IMR-90 (cell line): ENCODE measurements around the gene NAV1. TPM values are rescaled to one million over a fixed set of nuclear protein-coding genes. Genes with fewer than 3 reads are reported as not detected.
A peak's percentile ranks its signal among the peaks of the same experiment; 100 is the strongest.
"Not testable (repeated sequence)": the region's sequence is repeated elsewhere in the genome, so short reads cannot be mapped to it uniquely, and the experiment has no call there.

Experiments
- ATAC-seq: fragments of 200-7000 bp; cut with Tn5 transposase; 2 replicates; pipeline ENCODE4 v1.9.1; 2020; ENCODE audit warnings: low read depth, mild to moderate bottlenecking, moderate library complexity
- BruUV-seq: library from RNA; stranded (reverse); fragments of 400-500 nt; replicated peaks from 2 replicates; lab custom pipeline; 2021; lab: Mats Ljungman, UMichigan
- CTCF ChIA-PET: fragments of 300-600 bp; formaldehyde crosslinking; extraction: SDS; loops from one replicate; lab custom pipeline; 2021; ENCODE audit warnings: antibody characterized with exemption; lab: Yijun Ruan, JAX
- POLR2A ChIA-PET: fragments of 300-600 bp; sonication (Branson Sonifier 250); formaldehyde crosslinking; loops from one replicate; lab custom pipeline; 2022; ENCODE audit warnings: antibody characterized with exemption; ENCODE audit not compliant: unreplicated experiment; lab: Charles Lee
- DNase-seq: peaks from one replicate; pipeline ENCODE4 v3.0.0; 2013
- H2AFZ ChIP-seq: replicated peaks from 2 replicates; pipeline ENCODE3; 2013; ENCODE audit warnings: low read length, mild to moderate bottlenecking; ENCODE audit not compliant: poor library complexity
- H2AK5ac ChIP-seq: 2 replicates; pipeline ENCODE4 v1.6.1; 2013; ENCODE audit warnings: low read depth, low read length, inconsistent platforms
- H2AK9ac ChIP-seq: replicated peaks from 2 replicates; pipeline ENCODE3; 2013; ENCODE audit warnings: mild to moderate bottlenecking, low read depth, low read length, moderate library complexity; ENCODE audit not compliant: poor library complexity
- H2BK120ac ChIP-seq: 2 replicates; pipeline ENCODE4 v1.6.1; 2013; ENCODE audit warnings: low read depth, low read length, inconsistent platforms
- H2BK15ac ChIP-seq: 3 replicates; pipeline ENCODE4 v1.6.1; 2013; ENCODE audit warnings: low read depth, low read length, inconsistent platforms
- H2BK20ac ChIP-seq: 2 replicates; pipeline ENCODE4 v1.6.1; 2013; ENCODE audit warnings: low read depth, mild to moderate bottlenecking, inconsistent platforms, low read length, moderate library complexity
- H2BK5ac ChIP-seq: 2 replicates; pipeline ENCODE4 v1.6.1; 2013; ENCODE audit warnings: mild to moderate bottlenecking, low read depth, low read length, inconsistent platforms; ENCODE audit not compliant: poor library complexity, severe bottlenecking
- H3K14ac ChIP-seq: replicated peaks from 2 replicates; pipeline ENCODE4 v1.6.1; 2013; ENCODE audit warnings: low read depth, low read length, inconsistent platforms
- H3K18ac ChIP-seq: 2 replicates; pipeline ENCODE4 v1.6.1; 2013; ENCODE audit warnings: low read depth, low read length, control low read depth
- H3K23ac ChIP-seq: 2 replicates; pipeline ENCODE4 v1.6.1; 2013; ENCODE audit warnings: low read depth, low read length, inconsistent platforms
- H3K27ac ChIP-seq: 2 replicates; pipeline ENCODE4 v1.5.1; 2013; ENCODE audit warnings: mild to moderate bottlenecking, control low read depth, low read length; ENCODE audit not compliant: insufficient read depth
- H3K27me3 ChIP-seq: 2 replicates; pipeline ENCODE4 v1.6.1; 2013; ENCODE audit warnings: low read length; ENCODE audit not compliant: control insufficient read depth, insufficient read depth
- H3K36me3 ChIP-seq: 2 replicates; pipeline ENCODE4 v1.6.1; 2013; ENCODE audit warnings: low read length, mixed read lengths; ENCODE audit not compliant: control insufficient read depth, insufficient read depth
- H3K4ac ChIP-seq: 2 replicates; pipeline ENCODE4 v1.6.1; 2013; ENCODE audit warnings: low read depth, low read length, inconsistent platforms
- H3K4me1 ChIP-seq: 2 replicates; pipeline ENCODE4 v1.6.1; 2013; ENCODE audit warnings: low read length, mixed read lengths; ENCODE audit not compliant: control insufficient read depth, insufficient read depth
- H3K4me2 ChIP-seq: 2 replicates; pipeline ENCODE4 v1.6.1; 2013; ENCODE audit warnings: low read depth, mild to moderate bottlenecking, control low read depth, low read length, moderate library complexity
- H3K4me3 ChIP-seq: 2 replicates; pipeline ENCODE4 v1.5.1; 2013; ENCODE audit warnings: low read depth, mild to moderate bottlenecking, control low read depth, low read length, moderate library complexity; ENCODE audit not compliant: insufficient read depth
- H3K56ac ChIP-seq: 2 replicates; pipeline ENCODE4 v1.6.1; 2013; ENCODE audit warnings: low read length, inconsistent platforms; ENCODE audit not compliant: insufficient read depth; ENCODE audit errors: extremely low read depth
- H3K79me1 ChIP-seq, 2 experiments: 2 replicates each; pipeline ENCODE4 v1.6.1; 2013; ENCODE audit warnings: low read length in 2 of 2, inconsistent platforms in 1 of 2, low read depth in 1 of 2
- H3K9ac ChIP-seq: 2 replicates; pipeline ENCODE4 v1.6.1; 2013; ENCODE audit warnings: low read depth, low read length, control low read depth
- H3K9me1 ChIP-seq: 2 replicates; pipeline ENCODE4 v1.6.1; 2013; ENCODE audit warnings: low read length, inconsistent platforms; ENCODE audit not compliant: insufficient read depth
- H3K9me3 ChIP-seq: 2 replicates; pipeline ENCODE4 v1.6.1; 2013; ENCODE audit warnings: low read length; ENCODE audit not compliant: control insufficient read depth, insufficient read depth
- H4K20me1 ChIP-seq: 2 replicates; pipeline ENCODE4 v1.6.1; 2013; ENCODE audit warnings: low read length, inconsistent platforms; ENCODE audit not compliant: insufficient read depth
- H4K5ac ChIP-seq: 2 replicates; pipeline ENCODE4 v1.6.1; 2013; ENCODE audit warnings: mild to moderate bottlenecking, low read depth, low read length, control low read depth
- H4K8ac ChIP-seq, 2 experiments: 2 replicates each; pipeline ENCODE4 v1.6.1; 2013; ENCODE audit warnings: low read depth in 2 of 2, low read length in 2 of 2, control low read depth in 1 of 2, inconsistent platforms in 1 of 2
- H4K91ac ChIP-seq: 2 replicates; pipeline ENCODE4 v1.6.1; 2013; ENCODE audit warnings: low read depth, low read length, inconsistent platforms; ENCODE audit not compliant: insufficient read depth
- CEBPB ChIP-seq: IDR thresholded peaks from 2 replicates; pipeline ENCODE4 v1.6.1; 2012; ENCODE audit warnings: low read depth, low read length, improper control_type of control experiment
- CHD1 ChIP-seq: IDR thresholded peaks from 2 replicates; pipeline ENCODE4 v1.6.1; 2012; ENCODE audit warnings: low read depth, low read length, improper control_type of control experiment
- ELK1 ChIP-seq: fragments of 150-350 bp; IDR thresholded peaks from 2 replicates; pipeline ENCODE4 v1.6.1; 2016; ENCODE audit warnings: low read depth, mild to moderate bottlenecking, low read length, moderate library complexity, borderline replicate concordance
- MAFK ChIP-seq: IDR thresholded peaks from 2 replicates; pipeline ENCODE4 v1.6.1; 2012; ENCODE audit warnings: low read depth, low read length, improper control_type of control experiment
- MXI1 ChIP-seq: IDR thresholded peaks from 2 replicates; pipeline ENCODE4 v1.6.1; 2012; ENCODE audit warnings: low read depth, mild to moderate bottlenecking, low read length, moderate library complexity, borderline replicate concordance
- WGBS, 2 experiments: methylation state at CpG; one replicate each; pipeline versions ENCODE4 v1.1.5 to v1.1.7; 2013; ENCODE audit warnings: missing lambda C conversion rate in 2 of 2; ENCODE audit not compliant: insufficient read length in 1 of 2; ENCODE audit errors: extremely low coverage in 2 of 2; 5-methylcytosine and 5-hydroxymethylcytosine counted together
- dilution Hi-C: fragments of 300-500 bp; cut with HindIII; formaldehyde crosslinking; loops from one replicate; pipeline ENCODE4 v1.14.3; 2018; ENCODE audit warnings: low sequenced_read_pairs; ENCODE audit not compliant: unreplicated experiment
- in situ Hi-C: fragments of 300-500 bp; cut with MboI; formaldehyde crosslinking; loops from 3 replicates; pipeline ENCODE4 v1.14.3; 2019; ENCODE audit warnings: low sequenced_read_pairs, inconsistent platforms, mixed read lengths
- intact Hi-C: fragments of 100-400 bp; cut with micrococcal nuclease; formaldehyde crosslinking; loops from 2 replicates; pipeline ENCODE4 v1.10.0; 2022
- polyA plus RNA-seq, 3 experiments: library from polyadenylated mRNA; depleted of rRNA; stranded (reverse); fragments of >200 nt; gene quantifications; 2 replicates each; pipeline ENCODE4 v1.2.3, GENCODE V29; 2012; ENCODE audit warnings: low replicate concordance in 1 of 3
- total RNA-seq: library from RNA; depleted of rRNA; stranded (reverse); fragments of >200 nt; gene quantifications from 2 replicates; pipeline ENCODE4 v1.2.3, GENCODE V29; 2012

Gene NAV1
- total and polyA plus RNA-seq, 2 of the 4 experiments (the other 2 are of a cell fraction) = 14.0 to 23.1 TPM

GRCh38 chr1:201518071-201518470, 20.9 kb upstream of the NAV1 start:
- no peak overlapping the region for H3K56ac ChIP-seq
- H3K79me1 ChIP-seq = no peaks in the 10 kb centered on the region
- dilution Hi-C loops (no loop called here), intact Hi-C loops (no loop called here), in situ Hi-C loops (loop anchor here (10.0 kb wide), 1 partner anchor 73 kb away; no protein-coding TSS in a partner anchor)
- no peak overlapping the region for H2AFZ ChIP-seq
- DNase-seq (no peak), ATAC-seq (no peak)
- no peaks in the 10 kb centered on the region for H4K20me1 ChIP-seq
- H2BK15ac ChIP-seq = no peak overlapping the region
- H3K14ac ChIP-seq = no peak overlapping the region
- H3K4me1 ChIP-seq = no peaks in the 10 kb centered on the region
- ChIA-PET CTCF (no interaction called here), POLR2A (no interaction called here)
- H3K27me3 ChIP-seq = no peaks in the 10 kb centered on the region
- H2BK20ac ChIP-seq = no peak overlapping the region
- WGBS, 2 experiments = no CpG with 5 or more reads among the region's 5 CpGs
- H3K9me1 ChIP-seq = no peaks in the 10 kb centered on the region
- TF ChIP-seq ELK1 (no peak), CEBPB (0 out of 2 replicates have a peak, but pooled peaks have one; percentile 3), MXI1 (no peak), CHD1 (no peak), MAFK (no peak)
- no peak overlapping the region for H3K23ac ChIP-seq
- H2AK5ac ChIP-seq = no peak overlapping the region
- 0 out of 2 replicates have a peak, but pooled peaks cover 1% of the 10 kb centered on the region for H3K9me3 ChIP-seq
- no peak overlapping the region for H3K4ac ChIP-seq
- no peak overlapping the region for H3K27ac ChIP-seq
- no peak overlapping the region for H2AK9ac ChIP-seq
- no TSS peak for BruUV-seq
- H3K9ac ChIP-seq = no peak overlapping the region
- H3K18ac ChIP-seq = no peak overlapping the region
- no peak overlapping the region for H4K91ac ChIP-seq
- no peak overlapping the region for H2BK5ac ChIP-seq
- no peak overlapping the region for H3K4me3 ChIP-seq
- no peak overlapping the region for H4K5ac ChIP-seq
- H3K36me3 ChIP-seq = no peaks in the 10 kb centered on the region
- no peak overlapping the region for H2BK120ac ChIP-seq
- H3K4me2 ChIP-seq = no peak overlapping the region
- H4K8ac ChIP-seq = no peak overlapping the region

- CTCF ChIA-PET = interaction anchor here (0.6 kb wide), 1 partner anchor 14 kb away, joined by 9 read pairs; no protein-coding TSS in a partner anchor
- POLR2A ChIA-PET, H2AK5ac ChIP-seq, H3K4ac ChIP-seq, H2BK15ac ChIP-seq, H3K4me1 ChIP-seq, ATAC-seq, H2BK120ac ChIP-seq, dilution Hi-C loops, H2BK20ac ChIP-seq, H3K4me3 ChIP-seq, H3K18ac ChIP-seq, H3K9me1 ChIP-seq, H4K91ac ChIP-seq, H3K27ac ChIP-seq, H2BK5ac ChIP-seq, DNase-seq, H4K20me1 ChIP-seq, H3K36me3 ChIP-seq, in situ Hi-C loops, BruUV-seq, H2AK9ac ChIP-seq, H3K79me1 ChIP-seq, H3K4me2 ChIP-seq, H3K27me3 ChIP-seq, H3K14ac ChIP-seq, H3K23ac ChIP-seq, H4K8ac ChIP-seq, intact Hi-C loops, H3K9ac ChIP-seq, H4K5ac ChIP-seq, H2AFZ ChIP-seq, H3K9me3 ChIP-seq, H3K56ac ChIP-seq: not testable (repeated sequence)
- WGBS, 2 experiments = 94% methylated on average over 3 of the region's 14 CpGs; no CpG with 5 or more reads in 1 of the 2 experiments
Measured at GRCh38 chr1:201520046-201520575, 18.8 kb upstream of the NAV1 start.
